ENCODE data around the gene ATOSA.

Gene ATOSA, protein sequence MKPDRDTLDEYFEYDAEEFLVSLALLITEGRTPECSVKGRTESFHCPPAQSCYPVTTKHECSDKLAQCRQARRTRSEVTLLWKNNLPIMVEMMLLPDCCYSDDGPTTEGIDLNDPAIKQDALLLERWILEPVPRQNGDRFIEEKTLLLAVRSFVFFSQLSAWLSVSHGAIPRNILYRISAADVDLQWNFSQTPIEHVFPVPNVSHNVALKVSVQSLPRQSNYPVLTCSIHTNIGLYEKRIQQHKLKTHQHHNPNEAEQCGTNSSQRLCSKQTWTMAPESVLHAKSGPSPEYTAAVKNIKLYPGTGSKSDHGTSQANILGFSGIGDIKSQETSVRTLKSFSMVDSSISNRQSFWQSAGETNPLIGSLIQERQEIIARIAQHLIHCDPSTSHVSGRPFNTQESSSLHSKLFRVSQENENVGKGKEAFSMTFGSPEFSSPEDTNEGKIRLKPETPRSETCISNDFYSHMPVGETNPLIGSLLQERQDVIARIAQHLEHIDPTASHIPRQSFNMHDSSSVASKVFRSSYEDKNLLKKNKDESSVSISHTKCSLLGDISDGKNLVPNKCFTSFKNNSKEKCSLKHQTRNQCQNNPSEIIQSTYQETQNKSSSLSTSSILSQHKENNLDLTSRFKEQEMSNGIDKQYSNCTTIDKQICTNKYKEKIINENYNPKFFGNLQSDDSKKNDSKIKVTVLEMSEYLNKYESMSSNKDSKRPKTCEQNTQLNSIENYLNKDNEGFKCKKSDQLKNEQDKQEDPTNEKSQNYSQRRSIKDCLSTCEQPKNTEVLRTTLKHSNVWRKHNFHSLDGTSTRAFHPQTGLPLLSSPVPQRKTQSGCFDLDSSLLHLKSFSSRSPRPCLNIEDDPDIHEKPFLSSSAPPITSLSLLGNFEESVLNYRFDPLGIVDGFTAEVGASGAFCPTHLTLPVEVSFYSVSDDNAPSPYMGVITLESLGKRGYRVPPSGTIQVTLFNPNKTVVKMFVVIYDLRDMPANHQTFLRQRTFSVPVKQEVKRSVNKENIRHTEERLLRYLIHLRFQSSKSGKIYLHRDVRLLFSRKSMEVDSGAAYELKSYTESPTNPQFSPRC

DNA sequence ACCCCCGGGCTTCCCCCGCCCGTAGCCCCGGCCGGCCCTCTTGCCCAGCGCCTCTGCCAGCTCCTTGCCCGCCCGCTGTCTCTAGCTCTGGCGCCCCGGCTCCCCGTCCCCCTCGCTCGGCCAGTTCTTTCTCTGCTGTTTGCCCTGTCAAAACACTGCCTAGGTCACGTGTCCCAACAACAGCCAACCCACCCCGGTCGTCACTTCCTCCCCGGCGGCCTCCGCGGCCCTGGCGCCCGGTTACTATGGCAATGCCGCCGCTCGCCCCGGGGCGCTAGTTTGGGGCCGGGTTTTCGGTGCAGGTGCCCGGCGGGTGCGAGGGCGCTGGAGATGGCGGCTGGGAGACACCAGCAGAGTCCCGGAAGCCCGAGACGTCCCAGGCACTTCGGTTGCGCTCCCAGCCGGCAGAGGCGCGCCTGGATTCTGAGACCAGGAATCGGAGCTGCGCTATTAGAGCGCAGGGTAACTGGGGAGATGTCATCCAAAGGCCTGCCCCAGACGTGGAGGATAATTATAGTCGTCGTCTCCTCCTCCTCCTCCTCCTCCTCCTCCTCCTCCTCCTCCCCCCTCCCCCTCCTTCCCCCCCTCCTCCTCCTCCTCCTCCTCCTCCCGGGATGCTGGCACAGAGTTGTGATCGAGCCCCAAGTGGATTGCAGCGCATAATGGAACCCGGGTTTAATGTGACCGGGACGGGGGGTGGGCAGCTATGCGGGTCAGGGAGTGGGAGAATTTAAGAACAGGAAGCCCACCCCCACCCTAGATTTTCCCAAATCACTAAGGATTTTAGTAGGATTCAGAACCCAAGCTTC lies at the start of gene ATOSA:
Gene ATOSA, minus strand, starts transcription at position 157 of the 809 bp plus-strand sequence. CDS start 1,367 bp downstream, outside the sequence.
- peak; percentile 89 for DNase-seq

DNA sequence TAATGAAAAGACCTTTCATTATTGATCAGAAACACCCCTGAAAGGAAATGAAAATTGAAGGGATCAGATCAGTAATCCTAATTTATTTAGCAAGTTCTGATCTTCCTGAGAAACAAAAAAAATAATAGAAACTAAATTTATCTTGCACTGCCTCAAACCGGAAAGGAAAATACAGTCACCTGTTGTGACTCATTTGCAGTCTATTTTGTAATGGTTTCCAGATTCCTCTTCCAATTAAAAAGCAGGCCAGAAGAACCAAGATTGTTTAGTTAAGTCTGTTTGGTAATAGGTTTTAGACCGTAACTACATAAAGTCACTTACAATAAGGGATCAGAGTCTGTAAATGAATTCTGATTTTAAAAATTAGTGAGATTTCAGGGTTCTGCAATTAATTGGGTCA lies 49.7 kb upstream of the ATOSA start:
- no peak for DNase-seq

DNA sequence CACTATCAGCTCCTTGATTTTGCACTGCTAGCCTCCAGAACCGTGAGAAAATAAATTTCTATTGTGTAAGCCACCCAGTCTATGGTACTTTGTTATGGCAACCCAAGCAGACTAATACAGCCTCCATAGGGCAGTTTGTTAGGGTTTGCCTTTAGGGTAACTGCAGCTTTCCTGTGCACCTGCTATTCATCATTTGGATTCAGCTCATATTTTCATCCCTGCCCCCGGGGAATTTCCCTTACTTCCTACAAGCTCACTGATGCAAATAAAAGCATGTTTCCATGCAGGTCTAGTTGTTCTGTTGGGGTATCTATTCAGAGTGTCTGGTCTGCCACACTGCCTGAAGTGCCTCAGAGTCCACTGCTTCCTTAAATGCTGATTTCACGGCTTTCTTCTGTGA lies 48.6 kb upstream of the ATOSA start:
- peak; percentile 15 for DNase-seq

DNA sequence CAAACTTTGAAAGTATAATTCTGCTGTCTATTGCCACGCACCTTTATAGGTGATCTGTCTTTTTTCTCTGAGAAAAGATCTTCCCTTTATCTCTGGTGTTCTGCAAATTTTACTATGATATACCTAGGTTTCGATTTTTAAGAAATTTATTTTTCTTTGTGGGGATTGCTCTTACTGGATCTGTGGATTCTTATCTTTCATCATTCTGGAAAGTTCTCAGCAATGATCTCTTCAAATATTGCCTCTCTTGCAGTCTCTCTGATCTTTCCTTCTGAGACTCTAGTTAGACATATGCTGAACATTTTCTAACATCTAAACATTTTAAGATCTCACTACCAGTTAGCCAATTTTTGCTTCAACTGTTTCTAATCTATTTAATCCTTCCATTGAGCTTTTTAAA lies 47.0 kb upstream of the ATOSA start:
- no peak for DNase-seq

DNA sequence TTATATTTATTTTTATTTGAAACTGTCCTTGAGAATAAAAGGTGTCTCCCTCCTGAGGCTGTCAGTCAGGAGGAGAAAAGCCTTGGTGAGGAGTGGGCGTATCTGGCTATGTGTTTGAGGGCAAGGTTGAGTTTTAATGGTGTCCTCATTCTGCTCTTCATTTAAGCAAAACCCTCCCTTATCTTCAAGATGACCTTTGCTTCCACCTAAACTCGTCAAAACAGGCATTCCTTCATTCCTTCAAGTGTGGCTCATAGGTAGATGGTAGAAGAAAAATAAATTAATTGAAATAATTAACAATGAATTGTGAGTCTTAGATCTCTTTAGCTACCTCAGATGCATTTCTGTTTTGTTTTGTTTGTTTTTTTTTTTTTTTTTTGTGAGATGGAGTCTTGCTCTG lies 39.4 kb upstream of the ATOSA start:
- DNase-seq, result no peak

DNA sequence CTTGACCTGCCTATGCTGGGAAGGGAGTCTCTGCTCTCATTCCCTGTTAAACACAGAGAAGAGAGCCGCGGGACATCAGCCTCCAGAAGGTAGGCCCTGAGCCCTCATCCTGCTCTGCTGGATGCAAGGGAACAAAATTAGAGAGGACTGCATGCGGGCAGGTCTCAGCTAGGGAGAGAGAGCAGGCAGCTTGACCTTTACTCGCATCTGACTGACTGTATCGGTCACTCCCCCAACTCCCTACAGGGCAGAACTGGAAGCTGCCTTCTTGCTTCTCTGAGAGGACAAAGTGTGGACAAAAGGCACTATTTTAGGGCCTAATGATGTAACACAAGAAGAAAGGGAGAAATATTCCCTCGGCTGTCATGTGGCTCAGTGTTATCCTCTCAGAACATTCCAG lies 38.7 kb upstream of the ATOSA start:
- no peak for DNase-seq

DNA sequence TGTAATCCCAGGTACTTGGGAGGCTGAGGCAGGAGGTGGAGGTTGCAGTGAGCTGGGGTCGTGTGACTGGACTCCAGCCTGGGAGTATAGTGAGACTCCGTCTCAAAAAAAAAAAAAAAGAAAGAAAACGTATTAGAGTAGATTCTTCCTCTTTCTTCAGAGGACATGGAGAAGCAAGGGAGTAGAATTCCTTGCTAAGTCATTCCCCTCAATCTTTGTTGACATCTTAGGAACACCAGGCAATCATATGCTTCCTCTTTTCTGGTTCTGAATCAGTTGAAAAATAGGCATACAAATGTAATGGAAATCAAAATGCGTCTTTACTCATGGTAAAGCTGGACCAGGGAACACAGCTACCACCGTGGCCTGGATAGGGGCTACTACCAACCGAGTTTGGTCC lies 38.3 kb upstream of the ATOSA start:
- no peak for DNase-seq

DNA sequence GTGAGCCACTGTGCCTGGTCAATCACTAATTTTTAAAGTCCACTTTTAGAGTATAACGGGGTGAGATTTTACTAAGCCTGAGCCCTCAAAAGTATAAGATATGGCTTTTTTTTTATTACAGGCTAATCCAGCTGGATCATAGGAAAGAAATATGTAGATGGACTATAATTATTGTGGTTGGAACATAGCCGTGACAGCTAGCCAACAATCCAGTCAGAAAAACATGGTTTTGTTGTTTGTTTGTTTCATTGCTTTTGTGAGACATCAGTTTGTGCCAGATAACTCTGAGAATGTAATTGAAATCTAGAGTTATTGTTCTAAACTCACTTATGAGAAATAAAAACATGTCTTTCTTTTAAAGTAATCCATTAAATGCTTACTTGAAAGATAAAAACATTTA lies 37.3 kb upstream of the ATOSA start:
- DNase-seq, result no peak

DNA sequence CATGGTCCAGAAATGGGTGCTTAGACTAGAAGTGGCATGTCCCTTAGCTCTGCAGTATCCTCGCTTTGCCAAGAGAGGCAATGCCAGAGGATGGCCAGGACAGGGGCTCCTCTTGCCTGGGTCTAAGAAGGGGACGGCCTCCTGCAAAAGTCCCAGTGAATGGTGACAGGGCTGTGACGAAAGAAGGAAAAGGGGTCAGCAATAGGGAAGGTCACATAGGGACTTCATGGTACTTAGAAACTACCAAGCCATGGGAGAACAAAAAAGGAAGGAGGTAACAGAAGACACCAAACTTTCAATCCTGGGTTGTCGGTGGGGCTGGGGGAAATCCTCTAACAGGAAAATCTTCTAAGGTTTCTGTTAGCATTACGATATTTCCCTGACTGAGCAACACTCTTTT lies 36.2 kb upstream of the ATOSA start:
- no peak for DNase-seq

DNA sequence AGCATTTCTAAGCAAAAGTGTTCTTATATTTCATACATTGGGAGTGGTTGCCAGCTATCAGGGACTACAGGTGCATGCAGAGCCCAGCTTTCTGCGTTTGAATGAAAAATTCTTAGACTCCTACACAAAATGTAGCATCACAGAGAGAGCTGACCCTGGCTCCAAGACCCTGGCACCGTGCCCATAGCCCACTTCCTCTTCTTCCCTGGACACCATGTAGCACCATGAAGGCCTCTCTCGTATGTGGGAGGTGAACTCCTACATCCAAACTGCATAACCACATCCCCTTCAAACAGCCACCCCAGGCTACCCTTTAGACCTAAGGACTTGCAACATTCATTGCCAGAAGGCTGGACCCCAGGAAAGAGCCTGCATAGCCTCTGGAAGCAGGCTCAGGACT lies 35.8 kb upstream of the ATOSA start:
- no peak for DNase-seq

DNA sequence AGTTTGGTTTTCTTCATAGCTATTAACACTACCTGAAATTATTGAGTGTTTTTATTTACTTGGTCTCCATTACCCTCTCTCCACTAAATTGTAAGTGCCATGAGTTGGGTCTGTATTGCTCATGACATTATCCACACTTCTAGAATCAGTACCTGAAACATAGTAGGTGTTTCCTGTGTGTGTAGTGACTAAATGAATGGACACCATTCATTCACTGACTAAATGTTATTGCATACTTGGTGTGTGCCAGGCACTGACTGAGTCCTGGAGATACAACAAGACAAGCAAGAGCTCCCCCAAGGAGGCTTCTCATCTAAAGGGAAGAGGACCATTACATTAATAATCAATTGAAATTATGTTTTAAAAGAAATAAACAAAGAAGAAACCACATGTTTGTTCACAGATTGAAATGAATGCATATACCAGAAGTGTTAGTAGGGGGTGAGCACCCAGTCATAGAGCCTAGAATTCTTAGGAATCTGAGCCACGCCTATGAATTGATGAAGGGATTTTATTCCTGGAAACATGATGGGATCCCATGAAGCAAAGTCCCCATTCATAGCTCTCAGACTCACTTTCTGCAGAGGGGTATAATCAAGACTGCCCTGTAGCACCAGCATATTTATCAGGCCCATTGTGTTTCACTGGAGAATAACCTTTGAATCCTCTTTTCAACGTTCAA lies 31.7 kb upstream of the ATOSA start:
- DNase-seq, result no peak

DNA sequence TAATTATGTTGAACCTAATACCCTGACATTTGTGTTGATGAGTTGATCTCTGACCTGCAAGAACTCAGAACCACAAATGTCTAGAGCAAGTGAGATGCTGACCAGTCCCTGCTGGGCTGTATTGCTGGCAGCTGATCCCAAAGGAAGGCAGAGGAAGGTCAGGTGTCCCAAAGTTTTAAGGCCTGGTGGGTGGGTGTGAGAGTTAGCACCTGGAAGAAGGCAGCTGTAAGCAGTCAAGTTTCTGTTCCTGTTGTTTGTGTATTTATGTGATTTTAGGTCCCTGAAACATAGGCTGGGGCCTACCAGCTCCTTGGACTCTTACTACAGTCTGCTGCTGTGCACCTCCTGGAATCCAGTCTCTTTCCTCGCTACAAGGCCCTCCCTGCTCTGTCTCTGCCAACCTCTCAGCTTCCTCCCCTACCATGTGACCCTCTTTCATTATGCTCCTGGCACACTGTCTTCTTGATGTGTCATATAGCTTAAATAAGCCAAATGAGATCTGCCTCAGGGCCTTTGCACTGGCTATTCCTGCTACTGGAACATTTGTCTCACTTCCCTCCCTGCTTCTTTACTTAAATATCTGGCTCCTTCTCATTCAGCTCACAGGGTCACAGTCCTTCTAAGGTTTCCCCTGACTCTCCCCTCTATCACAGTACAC lies 31.0 kb upstream of the ATOSA start:
- no peak for DNase-seq

DNA sequence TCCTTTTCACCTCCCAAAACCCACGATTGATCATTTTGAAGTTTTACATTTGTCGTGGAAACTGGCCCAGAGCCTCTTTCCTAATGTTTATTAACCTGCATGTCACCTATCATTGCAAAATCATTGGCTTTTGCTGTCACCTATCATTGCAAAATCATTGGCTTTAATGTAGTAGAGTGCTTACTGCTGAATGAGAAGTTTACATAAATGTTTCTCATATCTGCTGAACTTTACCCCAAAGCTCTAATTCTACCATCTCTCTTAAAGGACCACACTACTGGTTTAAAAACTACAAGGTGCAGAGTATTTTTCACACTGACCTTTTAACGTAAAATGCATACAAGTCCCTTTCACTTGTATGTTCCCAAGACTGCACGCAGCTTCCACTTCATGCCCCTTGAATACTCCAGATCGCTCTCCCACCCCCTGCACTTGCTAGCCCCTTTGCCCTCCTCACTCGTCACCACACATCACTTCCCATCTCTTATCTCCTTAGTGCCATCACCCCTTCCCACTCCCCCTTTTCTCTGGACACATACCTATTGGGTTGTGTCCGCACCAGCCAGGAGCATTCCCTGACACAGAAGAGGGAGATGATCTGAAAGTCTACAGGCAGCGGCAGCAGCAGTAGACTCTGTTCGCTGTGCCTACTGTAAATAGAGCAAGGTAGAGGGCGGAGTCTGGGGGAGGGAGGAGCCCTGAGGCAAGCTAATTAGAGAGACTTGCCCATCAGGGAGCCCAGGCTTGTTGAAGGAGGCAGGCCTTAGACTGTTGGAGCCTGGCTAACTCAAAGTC lies 30.2 kb upstream of the ATOSA start:
- no peak for DNase-seq

DNA sequence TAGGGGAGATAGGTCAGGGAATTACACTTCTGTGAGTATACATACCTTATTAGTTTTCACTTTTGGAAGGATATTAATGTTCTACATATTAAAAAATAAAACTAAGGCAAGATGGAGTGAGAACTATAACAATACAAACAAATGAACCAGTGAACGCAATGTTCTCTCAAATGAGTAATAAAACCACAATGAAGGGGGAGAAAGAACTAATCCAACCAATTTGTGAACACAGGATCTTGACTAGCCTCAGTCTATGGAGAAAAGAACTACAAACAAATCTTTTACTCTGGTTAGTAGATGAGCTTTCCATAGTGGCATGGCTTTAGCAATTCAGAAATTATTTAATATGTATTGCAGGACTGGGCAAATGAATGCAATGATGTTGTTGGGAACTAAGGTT lies 26.9 kb upstream of the ATOSA start:
- no peak for DNase-seq

DNA sequence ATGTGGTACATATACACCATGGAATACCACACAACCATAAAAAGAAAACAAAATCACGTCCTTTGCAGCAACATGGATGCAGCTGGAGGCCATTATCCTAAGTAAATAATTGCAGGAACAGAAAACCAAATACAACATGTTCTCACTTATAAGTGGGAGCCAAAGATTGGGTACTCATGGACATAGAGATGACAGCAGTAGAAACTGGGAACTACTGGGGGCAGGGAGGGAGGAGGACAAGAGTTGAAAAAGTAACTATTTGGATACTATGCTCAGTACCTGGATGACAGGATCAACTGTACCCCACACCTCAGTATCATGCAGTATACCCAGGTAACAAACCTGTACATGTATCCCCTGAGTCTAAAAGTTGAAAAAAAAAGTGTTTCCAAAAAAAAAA lies 23.2 kb upstream of the ATOSA start:
- DNase-seq, result no peak

DNA sequence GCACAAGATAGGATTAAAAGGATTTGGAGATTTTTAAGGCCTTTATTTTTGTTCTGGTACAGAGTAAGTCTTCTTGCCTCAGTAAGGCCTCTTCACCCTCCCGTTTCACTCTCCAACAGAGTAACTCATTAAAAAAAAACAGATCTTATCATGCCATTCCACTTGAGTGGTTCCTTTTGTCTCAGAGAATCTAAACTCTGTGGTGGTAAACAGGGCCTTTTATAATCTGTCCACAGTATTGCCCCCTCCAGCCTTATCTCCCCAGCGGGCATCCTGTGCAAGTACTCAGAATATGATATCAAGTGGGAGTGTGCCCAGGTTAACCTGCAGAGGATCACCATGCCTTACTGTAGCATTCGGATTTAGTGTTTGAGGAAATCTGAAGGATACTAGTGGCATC lies 20.3 kb upstream of the ATOSA start:
- DNase-seq, result no peak

DNA sequence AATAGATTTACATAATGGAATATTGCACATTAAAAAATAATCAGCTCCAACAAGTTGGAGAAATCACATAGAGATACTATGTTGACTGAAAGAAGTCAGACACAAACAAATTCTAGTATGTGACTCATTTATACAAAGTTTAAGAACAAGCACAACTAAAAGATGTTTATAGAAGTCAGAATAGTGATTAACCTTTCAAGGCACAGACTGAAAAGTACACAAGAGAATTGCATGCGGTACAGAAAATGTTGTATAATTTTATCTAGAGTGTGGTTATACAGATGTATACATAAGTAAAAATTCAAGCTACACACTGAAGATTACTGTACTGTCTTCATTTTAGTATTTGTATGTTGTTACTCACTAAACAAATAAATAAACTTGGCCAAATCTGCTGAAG lies 19.3 kb upstream of the ATOSA start:
- DNase-seq, result no peak

DNA sequence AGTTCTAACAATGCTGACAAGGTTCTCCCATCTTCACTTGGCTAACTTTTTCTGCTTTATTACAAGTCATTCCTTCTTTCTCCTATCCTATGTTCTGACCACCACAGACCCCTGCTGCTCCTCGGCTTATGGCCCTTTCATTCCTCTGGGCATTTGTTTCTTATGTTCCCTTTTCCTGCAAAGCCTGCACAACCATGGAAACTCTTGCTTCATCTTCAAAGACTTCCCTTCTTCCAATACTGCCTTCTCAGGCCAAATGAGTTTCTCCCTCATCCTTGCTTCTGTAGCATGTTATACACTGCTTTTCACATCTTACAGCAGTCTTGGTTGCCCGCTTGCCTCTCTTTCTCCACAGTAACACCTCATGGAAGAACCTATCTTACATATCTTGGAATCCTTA lies 17.9 kb upstream of the ATOSA start:
- no peak for DNase-seq

DNA sequence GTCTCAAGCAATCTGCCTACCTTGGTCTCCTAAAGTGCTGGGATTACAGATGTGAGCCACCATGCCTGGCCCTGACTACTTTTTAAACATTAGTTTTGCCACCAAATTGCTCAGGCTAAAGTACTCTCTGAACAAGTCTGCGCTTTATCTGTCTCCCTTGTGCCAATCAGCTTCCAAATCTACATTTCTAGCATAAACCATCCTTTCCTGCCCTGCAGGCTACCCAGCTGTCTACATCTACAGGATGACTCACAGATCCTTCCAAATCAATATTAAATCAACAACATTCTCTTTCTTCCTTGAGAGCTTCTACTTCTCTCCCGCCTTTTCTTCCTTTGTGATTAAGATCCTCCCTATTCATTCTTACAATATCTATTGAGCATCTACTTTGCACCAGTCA lies 16.0 kb upstream of the ATOSA start:
- DNase-seq, result no peak

DNA sequence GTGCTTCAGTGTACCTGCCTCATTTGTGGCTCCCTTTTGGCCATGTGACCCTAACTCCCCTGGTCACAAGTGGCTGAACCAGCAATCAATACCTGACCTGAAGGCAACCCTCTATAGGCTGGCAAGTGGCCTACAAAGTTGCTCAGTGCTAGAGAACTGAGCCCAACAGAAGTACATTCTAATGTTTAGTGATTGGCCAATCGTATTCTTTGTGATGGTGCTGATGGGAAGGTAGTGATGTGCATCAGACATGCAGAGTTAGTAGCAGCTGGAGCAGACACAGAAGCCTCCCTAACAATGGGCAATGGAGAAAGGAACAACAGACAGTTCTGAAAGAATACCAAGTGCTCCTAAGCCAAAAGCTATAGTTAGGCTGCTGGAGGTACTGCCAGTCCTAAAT lies 10.4 kb upstream of the ATOSA start:
- no peak for DNase-seq

DNA sequence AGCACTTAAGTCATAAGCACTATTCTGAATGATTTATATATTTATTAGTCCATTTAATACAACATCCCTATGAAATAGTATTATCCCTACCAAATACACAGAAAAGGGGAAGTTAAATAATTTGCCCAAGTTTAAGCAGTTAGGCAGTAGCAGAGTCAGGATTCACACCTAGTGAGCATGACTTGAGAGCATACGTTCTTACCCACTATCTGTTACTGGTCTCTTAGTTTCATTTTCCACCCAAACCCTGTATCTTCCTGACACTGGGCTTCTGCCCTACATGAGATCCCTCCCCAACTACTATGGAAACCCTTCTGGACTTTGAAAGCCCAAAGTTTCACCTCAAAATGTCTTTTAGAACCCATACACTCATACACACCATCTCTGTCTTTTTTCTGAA lies 4.4 kb upstream of the ATOSA start:
- DNase-seq, result no peak
